HPDE6-E6E7 (cell line): ENCODE data around the gene ADAMTS20.
"Not testable (repeated sequence)": the region's sequence is repeated elsewhere in the genome, so short reads cannot be mapped to it uniquely, and the experiment has no call there.

ENCODE experiments used
- DNase-seq: peaks from one replicate; pipeline ENCODE4 v3.0.0; 2011; ENCODE audit warnings: missing footprints; ENCODE audit errors: extremely low spot score

ADAMTS20 gene

DNA sequence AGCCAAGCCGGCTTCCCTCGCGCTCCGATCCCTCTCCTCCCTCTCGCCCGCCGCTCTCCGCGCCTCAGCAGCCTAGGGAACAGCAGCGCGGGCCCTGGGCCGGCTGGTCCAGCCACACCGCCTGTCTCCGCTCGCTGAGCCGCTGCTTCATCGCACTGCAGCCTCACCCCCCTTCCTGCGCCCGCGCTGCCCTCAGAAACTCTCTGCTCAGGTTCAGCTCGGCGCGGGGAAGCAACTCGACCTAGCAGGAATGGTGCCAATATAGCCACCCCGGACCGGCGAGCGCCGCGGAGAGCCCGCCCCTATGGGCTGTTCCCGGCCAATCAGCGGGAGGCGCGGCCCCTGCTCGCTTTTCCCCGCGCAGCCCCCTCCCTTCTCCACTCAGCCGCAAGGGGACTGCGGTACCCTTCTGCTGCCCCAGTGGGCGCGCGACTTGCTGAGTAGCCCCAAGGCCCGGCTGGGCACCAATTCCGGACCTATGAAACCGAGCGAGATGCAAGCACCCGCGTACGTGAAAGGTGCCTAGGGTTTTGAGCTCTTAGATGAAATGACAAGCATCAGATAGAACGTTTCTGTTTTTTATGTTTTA lies at the start of gene ADAMTS20:
ADAMTS20 (minus strand) TSS at position 233 of the 589 bp plus-strand sequence. CDS start 282 bp downstream, outside the sequence.
- DNase-seq: no peak

- DNase-seq: no peak
Observed at GRCh38 chr12:43599708-43600107, 47.7 kb upstream of the ADAMTS20 start.

GRCh38 chr12:43599066-43599465 lies 47.1 kb upstream of the ADAMTS20 start:
- no peak for DNase-seq

DNA sequence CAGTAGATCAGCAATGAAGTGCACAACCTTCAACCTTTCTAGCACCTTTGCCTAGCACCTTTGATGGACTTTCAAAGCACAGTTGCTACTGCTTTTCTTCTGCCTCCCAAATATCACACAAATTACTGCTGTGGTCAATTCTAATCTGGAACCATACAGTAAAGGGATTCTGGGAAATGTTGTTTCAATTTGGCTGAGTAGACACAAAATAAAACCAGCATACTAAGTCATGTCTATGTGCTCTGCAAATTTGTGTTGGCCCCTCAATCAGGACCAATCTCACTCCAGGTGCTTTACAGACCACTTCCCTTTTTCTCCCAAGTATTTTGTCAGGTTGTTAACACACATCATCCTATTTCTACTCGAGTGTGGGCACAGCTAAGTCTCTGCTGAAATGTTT lies 38.3 kb upstream of the ADAMTS20 start:
- DNase-seq: no peak

DNA sequence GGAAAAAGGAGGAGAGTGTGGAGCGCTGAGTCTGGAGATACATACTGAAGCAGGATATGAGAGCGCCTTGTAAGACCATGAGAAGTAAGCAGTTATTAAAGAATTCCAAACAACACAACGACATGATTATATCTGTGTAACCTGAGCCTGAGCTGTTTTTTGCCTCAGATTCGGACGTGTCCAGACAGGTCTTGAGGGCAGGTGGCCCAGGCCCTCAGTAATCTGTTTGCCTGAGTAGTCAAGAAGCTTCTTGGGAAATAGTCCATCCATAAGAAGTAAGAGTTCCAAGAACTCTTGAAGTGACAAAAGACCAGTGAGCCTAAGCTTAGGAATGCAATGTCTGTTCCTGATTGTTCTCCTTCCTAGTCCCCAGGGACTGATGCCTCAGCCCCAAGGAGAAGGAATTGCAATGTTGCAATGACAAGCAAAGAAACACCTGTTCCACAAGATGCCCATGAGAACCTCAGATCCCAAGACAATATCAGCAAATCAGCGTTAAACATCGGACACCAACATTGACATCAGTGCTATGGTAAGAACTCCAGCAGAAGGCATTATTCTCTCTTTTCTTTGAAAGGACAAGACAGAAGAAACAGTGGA lies 34.7 kb upstream of the ADAMTS20 start:
- DNase-seq: peak; percentile 25

DNA sequence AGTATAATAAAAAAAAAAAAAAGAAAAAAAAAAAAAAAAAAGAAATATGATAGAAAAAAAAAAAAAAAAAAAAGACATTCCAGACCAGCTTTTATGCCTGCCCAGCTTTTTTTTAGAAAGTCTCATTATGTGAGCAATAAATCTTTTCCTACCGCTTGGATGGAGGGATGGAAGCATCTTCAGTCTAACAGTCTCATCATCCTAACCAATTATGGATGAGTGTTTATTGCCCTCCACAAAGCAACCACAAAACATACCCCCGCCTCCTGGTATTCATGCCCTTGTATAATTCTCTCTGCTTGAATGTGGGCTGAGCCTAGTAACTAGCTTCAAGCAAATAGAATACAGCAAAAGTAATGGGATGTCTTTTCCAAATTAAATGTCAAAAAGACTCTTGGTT lies 33.7 kb upstream of the ADAMTS20 start:
- no peak for DNase-seq

DNA sequence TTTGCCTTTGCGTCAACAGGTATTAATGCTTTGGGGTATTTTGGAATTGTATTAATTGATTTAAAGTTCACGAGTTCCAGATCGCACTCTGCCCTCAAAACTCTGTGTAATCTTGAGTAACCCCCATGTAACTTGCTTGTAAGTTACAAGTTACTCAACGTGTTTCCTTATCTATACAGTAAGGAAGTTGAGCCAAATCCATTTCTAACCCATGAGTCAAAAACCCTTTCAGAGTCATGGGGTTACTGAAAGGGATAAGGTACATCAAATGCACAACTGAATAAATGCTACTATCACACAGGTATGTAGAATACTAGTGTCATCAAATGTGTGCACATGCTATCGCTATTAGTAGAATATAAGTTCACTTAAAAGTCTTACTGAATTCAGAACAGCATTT lies 28.6 kb upstream of the ADAMTS20 start:
- no peak for DNase-seq

GRCh38 chr12:43579206-43579605 lies 27.2 kb upstream of the ADAMTS20 start:
- DNase-seq: no peak

GRCh38 chr12:43578782-43579181 lies 26.8 kb upstream of the ADAMTS20 start:
- no peak for DNase-seq

DNA sequence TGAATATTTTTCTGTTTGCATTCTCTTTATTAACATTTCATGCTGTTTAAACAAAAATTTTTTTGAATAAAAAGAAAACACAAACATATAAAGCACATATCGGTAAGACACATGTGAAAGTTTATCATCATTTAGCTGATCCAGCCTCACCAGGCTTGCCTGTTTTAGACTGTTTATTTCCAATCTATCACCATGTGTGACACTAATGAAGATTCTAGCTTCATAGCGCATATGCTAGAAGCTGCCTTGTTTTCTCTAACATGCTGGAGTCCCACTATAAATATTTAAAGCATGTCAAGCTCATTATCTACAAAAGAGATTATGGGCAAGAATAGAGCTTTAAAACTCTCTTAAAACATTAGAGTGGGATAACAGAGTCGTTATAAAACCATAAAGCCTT lies 25.4 kb upstream of the ADAMTS20 start:
- DNase-seq: no peak

GRCh38 chr12:43576162-43576561 lies 24.2 kb upstream of the ADAMTS20 start:
- no peak for DNase-seq

DNA sequence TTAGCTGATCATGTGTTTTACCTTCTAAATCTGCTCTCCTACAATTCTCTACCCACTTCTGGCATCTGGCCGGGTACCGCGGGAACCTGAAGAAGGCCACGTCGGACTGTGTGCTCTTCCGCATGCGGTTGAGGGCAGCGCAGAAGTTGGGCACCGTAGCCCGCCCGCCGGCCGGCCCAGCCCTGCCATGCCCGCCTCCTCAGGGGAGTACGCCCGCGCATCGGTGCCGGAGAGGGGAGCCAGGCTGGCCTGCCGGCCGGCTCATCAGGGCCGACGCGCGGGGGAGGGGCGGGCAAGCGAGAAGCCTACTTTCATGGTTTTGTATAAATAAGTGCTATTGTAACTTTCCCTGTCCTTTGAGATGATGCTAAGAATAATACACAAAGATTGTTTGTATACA lies 19.9 kb upstream of the ADAMTS20 start:
- no peak for DNase-seq

GRCh38 chr12:43556057-43556456 lies 4.1 kb upstream of the ADAMTS20 start:
- DNase-seq: no peak

- no peak for DNase-seq
Observed at GRCh38 chr12:43551279-43551970, 578 bp downstream of the ADAMTS20 start.

- DNase-seq: no peak
Observed at GRCh38 chr12:43550831-43551271, 1.2 kb downstream of the ADAMTS20 start.

DNA sequence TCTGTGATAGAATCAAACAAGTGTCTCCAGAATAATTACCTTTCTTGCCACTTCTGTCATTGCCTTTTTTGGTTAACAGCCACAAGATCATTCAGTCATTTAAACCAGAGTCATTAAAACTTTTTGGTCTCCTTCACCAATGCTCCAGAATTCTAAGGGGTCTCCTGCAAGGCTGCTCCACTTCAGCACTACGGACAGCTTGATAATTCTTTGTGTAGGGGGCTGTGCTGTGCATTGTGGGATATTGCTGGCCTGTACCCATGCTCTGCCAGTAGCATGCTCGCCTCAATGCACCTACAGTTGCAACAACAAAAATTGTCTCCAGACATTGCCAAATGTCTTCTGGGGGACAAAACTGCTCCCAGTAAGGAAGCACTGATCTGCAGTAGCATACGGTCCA lies 7.3 kb downstream of the ADAMTS20 start:
- no peak for DNase-seq

- DNase-seq: no peak
Observed at GRCh38 chr12:43540470-43540869, 11.5 kb downstream of the ADAMTS20 start.

DNA sequence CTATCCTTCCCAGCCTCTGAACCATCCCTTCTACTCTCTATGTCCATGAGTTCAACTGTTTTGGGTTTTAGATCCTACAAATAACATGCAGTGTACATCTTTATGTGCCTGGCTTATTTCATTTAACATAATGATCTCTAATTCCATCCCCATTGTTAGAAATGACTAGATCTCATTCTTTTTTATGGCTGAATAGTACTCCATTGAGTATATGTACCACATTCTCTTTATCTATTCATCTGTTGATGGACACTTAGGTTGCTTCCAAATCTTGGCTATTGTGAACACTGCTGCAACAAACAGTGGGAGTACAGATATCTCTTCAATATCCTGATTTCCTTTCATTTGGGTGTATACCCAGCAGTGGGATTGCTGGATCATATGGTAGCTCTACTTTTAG lies 14.3 kb downstream of the ADAMTS20 start:
- not testable (repeated sequence) for DNase-seq

GRCh38 chr12:43516045-43516444 lies 36.0 kb downstream of the ADAMTS20 start:
- DNase-seq: no peak

DNA sequence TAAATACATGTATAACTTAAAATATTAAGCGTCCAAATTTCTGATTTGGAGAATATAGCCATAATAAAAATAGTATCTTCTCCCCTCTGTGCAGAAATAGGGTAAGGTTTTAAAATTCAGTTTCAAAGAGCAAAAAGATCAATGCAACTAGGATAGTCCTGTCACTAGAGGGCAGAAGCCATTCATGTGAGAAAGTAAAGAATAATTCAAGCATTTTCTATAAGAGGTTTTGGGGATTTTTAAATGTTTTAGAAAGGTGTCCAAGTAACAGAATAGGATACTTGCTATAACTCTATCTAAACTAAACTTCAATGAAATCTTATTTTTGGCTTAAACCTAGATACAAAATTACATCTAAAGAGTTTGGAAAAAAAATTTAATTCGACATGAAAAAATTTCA lies 50.3 kb downstream of the ADAMTS20 start:
- DNase-seq: no peak

DNA sequence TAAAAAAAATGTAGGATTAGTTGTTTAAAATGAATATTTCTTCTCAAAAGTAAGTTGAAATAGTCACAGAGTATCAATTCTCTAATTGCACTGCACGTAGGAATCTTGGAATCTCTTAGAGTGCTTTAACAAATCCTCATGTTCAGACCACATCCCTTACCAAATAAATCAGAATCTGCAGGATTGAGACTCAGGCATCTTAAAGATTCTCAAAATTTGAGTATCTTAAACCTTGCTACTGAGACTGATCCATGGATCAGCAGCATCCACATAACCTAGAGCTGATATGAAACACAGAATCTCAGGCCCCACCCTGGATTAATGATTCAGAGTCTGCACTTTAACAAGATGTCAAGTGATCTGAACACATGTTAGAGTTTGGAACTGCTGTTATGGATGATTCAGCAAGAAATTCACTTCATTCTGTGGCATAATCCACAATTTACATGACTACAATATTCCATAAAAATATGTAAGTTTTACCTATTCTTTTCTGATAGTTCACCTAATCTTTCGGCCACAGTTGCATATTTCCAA lies 58.7 kb downstream of the ADAMTS20 start:
- no peak for DNase-seq

DNA sequence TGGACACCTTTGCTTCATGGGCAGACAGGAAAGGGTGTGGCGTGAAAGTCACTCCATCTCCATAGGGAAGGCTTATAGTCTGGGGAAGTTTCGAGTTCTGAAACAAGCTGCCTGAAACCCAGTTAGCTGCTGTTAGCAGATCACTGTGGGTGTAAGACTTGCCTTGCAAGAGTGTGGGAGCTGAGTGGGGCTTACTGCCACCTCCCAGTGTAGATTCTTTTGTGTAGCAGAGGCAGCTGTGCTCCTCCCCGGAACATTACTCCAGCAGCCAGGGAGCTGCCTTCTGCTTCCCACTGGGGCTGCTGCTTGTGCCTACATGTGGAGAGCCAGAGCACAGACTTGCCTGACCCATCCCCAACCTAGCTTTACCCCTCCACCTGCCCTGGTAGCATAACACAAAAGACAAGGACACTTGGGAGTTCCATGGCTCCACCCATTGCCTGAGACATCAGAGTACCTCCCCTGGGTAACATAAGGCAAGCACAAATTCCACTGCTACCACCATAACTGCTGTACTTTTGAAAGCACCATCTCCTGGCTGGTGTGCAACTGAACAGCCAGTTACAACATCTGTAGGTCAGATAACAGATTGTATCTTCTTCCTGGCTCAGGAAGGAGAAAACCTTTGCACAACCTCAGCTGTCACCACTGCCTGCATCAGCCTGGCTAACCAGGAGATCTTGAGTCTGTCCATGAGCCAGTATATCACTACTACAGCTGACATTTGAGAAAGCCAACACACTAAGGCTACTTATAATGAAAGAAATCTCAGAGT lies 69.5 kb downstream of the ADAMTS20 start:
- DNase-seq: no peak
